Esophagus squamous epithelium (tissue), 5 donors: ENCODE measurements around the gene USP46. TPM values are rescaled to one million over a fixed set of nuclear protein-coding genes. Genes with fewer than 3 reads are reported as not detected.
A peak's percentile ranks its signal among the peaks of the same experiment; 100 is the strongest.

Experiments used
- DNase-seq: peaks from one replicate; lab custom pipeline; 2025; lab: John Stamatoyannopoulos, UW
- H3K27ac ChIP-seq, 4 donors: fragments of 200-600 bp; sonication (generic); one replicate each; pipeline ENCODE4 v1.5.1; 2016 to 2019; ENCODE audit warnings: mild to moderate bottlenecking in 1 of 4
- H3K27me3 ChIP-seq, 4 donors: fragments of 200-600 bp; sonication (generic); 1 replicate in 3 of 4; 2 replicates in 1 of 4; pipeline versions ENCODE4 v1.5.1 to v1.6.0; 2017 to 2021; ENCODE audit warnings: antibody characterized with exemption in 1 of 4
- H3K36me3 ChIP-seq, 3 donors: fragments of 200-600 bp; sonication (generic); one replicate each; pipeline ENCODE4 v1.5.1; 2016 to 2019
- H3K4me1 ChIP-seq, 3 donors: fragments of 200-600 bp; sonication (generic); one replicate each; pipeline ENCODE4 v1.5.1; 2017 to 2019
- H3K4me3 ChIP-seq, 4 donors: fragments of 200-600 bp; sonication (generic); 1 replicate in 3 of 4; 2 replicates in 1 of 4; pipeline ENCODE4 v1.5.1; 2016 to 2019; ENCODE audit warnings: mild to moderate bottlenecking in 2 of 4, moderate library complexity in 1 of 4
- H3K9me3 ChIP-seq, 3 donors: fragments of 200-600 bp; sonication (generic); one replicate each; pipeline ENCODE4 v1.5.1; 2016 to 2019
- POLR2A ChIP-seq, 4 donors: fragments of 450-650 bp; IDR thresholded peaks; one replicate each; pipeline ENCODE4 v1.6.1; 2017; ENCODE audit warnings: antibody characterized with exemption in 4 of 4, mild to moderate bottlenecking in 4 of 4, moderate library complexity in 3 of 4
- WGBS, 2 donors: methylation state at CpG; one replicate each; pipeline ENCODE4 v1.1.5; 2018; 5-methylcytosine and 5-hydroxymethylcytosine counted together
- intact Hi-C: fragments of 100-400 bp; cut with DNase I; formaldehyde crosslinking; loops from one replicate; pipeline ENCODE4 v1.15.0; 2022
- total RNA-seq, 4 donors: library from RNA; depleted of rRNA; stranded (reverse); fragments of >200 nt; gene quantifications; one replicate each; pipeline ENCODE4 v1.1.0, GENCODE V29; 2016
- TF ChIP-seq, protein P1 (sequence below), 6 experiments: fragments of 450-650 bp in 4 of 6; fragments of 200-600 bp in 2 of 6; sonication (generic) in 2 of 6; IDR thresholded peaks; one replicate each; pipeline ENCODE4 v1.5.1; 2016 to 2019; ENCODE audit warnings: antibody characterized with exemption in 6 of 6, mild to moderate bottlenecking in 4 of 6, moderate library complexity in 4 of 6
- donor health status: DM: yes; HTN: yes; CAD: no.

Gene USP46
- total RNA-seq, 4 donors from 2014 or later, result 12.0 to 22.1 (median 12.9) TPM

DNA sequence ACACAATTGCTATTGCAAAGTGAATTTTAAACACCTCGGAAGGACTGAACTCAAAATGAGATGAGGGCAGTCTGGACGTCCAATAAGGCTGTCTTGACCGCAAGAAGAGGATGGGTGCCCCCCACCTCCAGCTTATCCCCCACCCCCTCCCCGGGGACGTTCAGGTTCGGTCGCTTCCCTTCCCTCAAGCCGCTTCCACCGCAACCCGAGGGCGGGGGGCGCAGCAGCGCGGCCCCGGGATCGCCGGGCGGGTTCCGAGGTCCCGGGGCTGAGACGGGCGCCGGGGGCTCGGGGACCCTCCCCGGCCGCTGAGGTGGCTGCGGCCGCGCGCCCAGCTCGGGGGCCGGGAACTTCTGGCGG is 480 bp downstream of the USP46 start:
- Histone ChIP-seq H3K4me3 (peak overlapping the region; percentile 64 to 93 (median 76)), H3K27me3 (no peaks in the 10 kb centered on the region), H3K4me1 (peaks cover 23 to 62% (median 28%) of the 10 kb centered on the region in 3 donors), H3K36me3 (no peaks in the 10 kb centered on the region), H3K9me3 (no peaks in the 10 kb centered on the region), H3K27ac (peak overlapping the region; percentile 91 to 98 (median 96))
- intact Hi-C loops, result no loop called here
- 0 to 1% methylated on average over 3 to 8 of the region's 33 CpGs for WGBS, 2 donors
- no peak for TF ChIP-seq POLR2A (IDR thresholded peaks at IDR 0.05)
- TF ChIP-seq, protein P1, sequence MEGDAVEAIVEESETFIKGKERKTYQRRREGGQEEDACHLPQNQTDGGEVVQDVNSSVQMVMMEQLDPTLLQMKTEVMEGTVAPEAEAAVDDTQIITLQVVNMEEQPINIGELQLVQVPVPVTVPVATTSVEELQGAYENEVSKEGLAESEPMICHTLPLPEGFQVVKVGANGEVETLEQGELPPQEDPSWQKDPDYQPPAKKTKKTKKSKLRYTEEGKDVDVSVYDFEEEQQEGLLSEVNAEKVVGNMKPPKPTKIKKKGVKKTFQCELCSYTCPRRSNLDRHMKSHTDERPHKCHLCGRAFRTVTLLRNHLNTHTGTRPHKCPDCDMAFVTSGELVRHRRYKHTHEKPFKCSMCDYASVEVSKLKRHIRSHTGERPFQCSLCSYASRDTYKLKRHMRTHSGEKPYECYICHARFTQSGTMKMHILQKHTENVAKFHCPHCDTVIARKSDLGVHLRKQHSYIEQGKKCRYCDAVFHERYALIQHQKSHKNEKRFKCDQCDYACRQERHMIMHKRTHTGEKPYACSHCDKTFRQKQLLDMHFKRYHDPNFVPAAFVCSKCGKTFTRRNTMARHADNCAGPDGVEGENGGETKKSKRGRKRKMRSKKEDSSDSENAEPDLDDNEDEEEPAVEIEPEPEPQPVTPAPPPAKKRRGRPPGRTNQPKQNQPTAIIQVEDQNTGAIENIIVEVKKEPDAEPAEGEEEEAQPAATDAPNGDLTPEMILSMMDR (IDR thresholded peaks at IDR 0.05), result no peak
- DNase-seq, result no peak

DNA sequence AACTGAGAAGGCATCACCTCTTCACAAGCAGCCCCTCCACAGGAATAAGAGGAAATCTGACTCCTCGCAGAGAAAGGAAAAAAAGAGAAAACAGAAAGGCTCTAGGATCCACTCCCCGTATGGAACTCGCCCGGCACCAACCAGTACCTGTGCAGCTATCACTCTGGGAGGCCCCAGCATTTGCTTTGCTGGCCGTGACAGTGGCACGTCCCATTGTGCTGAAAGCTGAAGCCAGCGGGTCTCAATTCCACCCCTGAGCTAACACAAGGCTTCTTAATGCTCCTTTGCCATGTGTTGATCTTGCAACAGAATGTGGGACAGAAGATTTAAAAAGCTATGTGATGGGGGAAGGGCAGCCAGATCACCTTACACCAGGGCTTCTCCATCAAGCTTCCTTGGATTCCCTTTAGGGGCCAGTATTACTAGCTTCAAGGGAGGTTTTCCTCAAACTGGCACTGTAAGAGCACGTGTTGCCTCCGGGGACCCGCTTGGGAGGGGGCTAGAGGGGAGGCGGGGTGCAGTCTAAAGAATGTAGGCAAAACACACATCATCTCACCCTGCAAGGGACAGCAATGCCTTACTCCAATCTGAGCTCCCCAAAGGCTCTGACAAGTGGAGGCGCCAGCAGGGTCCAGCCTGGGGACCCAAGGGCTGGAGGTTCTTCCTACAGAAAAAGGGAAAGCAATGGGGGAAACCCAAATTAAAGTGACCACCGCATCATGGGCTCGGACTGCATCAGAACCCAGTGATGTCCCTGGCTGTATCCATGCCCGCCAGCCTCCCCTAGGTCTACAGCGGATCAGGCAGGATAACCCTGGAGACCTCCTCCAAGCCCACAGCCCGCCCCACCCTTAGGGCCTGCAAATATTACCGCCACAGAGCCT is 1.2 kb downstream of the USP46 start:
- Histone ChIP-seq H3K27ac (peak overlapping the region; percentile 35 to 98 (median 64)), H3K4me1 (peaks cover 24 to 62% (median 28%) of the 10 kb centered on the region in 3 donors), H3K27me3 (no peaks in the 10 kb centered on the region), H3K9me3 (no peaks in the 10 kb centered on the region), H3K4me3 (peak overlapping the region; percentile 64 to 93 (median 76)), H3K36me3 (no peaks in the 10 kb centered on the region)
- TF ChIP-seq, protein P1 (IDR thresholded peaks at IDR 0.05), result no peak
- no peak for TF ChIP-seq POLR2A (IDR thresholded peaks at IDR 0.05)
- intact Hi-C loops, result no loop called here
- no peak for DNase-seq
- 49 to 61% methylated on average over 14 to 17 of the region's 18 CpGs for WGBS, 2 donors

DNA sequence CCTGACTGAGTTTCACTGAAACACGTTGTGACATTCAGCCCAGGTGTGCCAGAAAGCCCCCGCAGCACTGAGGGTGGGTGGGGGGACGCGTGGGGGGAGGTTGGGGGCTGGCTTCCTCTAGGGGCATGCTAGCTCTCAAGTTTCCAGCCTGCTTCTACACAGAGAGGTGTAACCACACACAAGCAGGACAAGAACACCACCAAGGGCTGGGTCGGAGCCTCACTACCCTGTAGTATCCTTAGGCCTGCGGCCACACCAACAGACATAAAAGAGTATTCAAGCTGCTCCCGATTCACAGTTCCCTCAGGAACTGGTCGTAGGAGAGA is 1.8 kb downstream of the USP46 start:
- H3K27ac ChIP-seq, result peak overlapping the region in 3 of 4 donors; percentile 36 to 98 (median 91)
- peaks cover 24 to 59% (median 28%) of the 10 kb centered on the region in 3 donors for H3K4me1 ChIP-seq
- WGBS, 2 donors, result 60 to 80% methylated on average over 2 of the region's 8 CpGs
- peak overlapping the region in 3 of 4 donors; percentile 68 to 93 (median 84) for H3K4me3 ChIP-seq
- DNase-seq, result no peak
- no peaks in the 10 kb centered on the region for H3K36me3 ChIP-seq
- no peaks in the 10 kb centered on the region for H3K27me3 ChIP-seq
- TF ChIP-seq, protein P1 (IDR thresholded peaks at IDR 0.05), result no peak
- TF ChIP-seq POLR2A (IDR thresholded peaks at IDR 0.05), result no peak
- intact Hi-C loops, result no loop called here
- no peaks in the 10 kb centered on the region for H3K9me3 ChIP-seq

DNA sequence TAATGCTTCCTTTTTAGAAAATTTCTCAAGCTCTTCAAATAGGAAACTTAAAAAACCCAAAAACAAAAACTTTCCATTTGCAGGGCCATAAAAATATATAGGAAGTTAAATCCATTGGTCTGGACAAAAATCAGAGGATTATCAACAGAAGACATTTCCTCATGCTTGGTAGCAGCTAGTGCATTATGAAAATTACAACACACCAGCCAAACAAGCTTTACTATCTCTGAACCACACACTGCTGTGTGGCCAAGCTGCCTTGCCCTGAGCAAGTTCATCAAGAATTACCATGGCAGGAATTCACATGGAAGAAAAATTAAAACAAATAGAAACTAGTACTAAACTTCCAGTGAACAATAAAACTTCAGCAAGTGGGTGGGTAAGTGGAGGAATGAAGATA is 3.6 kb downstream of the USP46 start:
- Histone ChIP-seq H3K4me3 (no peak overlapping the region), H3K27ac (peak overlapping the region; percentile 34 to 98 (median 77)), H3K27me3 (no peaks in the 10 kb centered on the region), H3K4me1 (peaks cover 24 to 65% (median 24%) of the 10 kb centered on the region in 3 donors), H3K9me3 (no peaks in the 10 kb centered on the region), H3K36me3 (no peaks in the 10 kb centered on the region)
- intact Hi-C loops, result no loop called here
- TF ChIP-seq, protein P1 (IDR thresholded peaks at IDR 0.05), result no peak
- TF ChIP-seq POLR2A (IDR thresholded peaks at IDR 0.05), result no peak
- DNase-seq, result no peak

DNA sequence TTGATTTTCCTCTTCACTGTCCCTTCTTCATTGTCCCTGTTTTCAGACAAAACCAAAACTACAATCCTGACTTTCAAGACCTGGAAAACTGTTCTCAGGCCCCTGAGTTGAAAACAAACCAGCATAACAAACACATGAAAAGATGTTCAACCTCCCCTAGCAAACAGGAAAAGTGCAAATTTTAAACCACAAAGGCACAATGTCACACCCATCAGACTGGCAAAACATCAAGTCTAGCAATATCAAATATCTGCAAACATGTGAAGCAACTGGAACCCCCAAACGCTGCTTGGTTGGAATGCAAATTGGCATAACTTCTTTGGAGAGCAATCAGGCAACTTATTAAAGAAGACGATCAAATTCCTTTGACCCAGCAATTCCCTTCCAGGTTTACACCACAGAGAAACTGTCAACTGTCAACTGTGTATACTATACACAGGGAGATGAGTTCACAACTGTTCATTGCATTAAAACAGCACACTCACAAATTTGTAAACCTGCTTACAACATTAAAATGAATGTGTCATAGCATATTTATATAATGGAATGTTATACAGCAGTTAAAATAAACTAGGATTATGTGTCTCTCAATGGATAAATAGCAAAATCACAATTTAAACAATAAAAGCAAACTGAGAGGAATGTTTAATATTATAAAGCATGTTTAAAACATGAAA is 7.0 kb downstream of the USP46 start:
- peaks cover 7 to 43% (median 11%) of the 10 kb centered on the region in 3 donors for H3K4me1 ChIP-seq

More for the DNA sequence above, 7.0 kb downstream of the USP46 start:
- intact Hi-C loops, result no loop called here
- Histone ChIP-seq H3K27ac (no peak overlapping the region), H3K27me3 (no peaks in the 10 kb centered on the region), H3K4me3 (no peak overlapping the region), H3K36me3 (no peaks in the 10 kb centered on the region), H3K9me3 (no peaks in the 10 kb centered on the region)
- TF ChIP-seq, protein P1 (IDR thresholded peaks at IDR 0.05), result no peak
- TF ChIP-seq POLR2A (IDR thresholded peaks at IDR 0.05), result no peak
- DNase-seq, result no peak
- WGBS, 2 donors, result 39 to 55% methylated on average over 2 of the region's 2 CpGs
